Activated CD4-positive, alpha-beta T cell treated with anti-CD3 and anti-CD28 coated beads, Interleukin-2, amount 50 U/mL, for 4 hours (primary cell): ENCODE measurements around the gene KATNAL2.
"Not testable (repeated sequence)": the region's sequence is repeated elsewhere in the genome, so short reads cannot be mapped to it uniquely, and the experiment has no call there.

Experiments
- DNase-seq, 2 experiments: peaks; one replicate each; pipeline ENCODE4 v3.0.0-alpha.2; 2020

KATNAL2 gene

DNA sequence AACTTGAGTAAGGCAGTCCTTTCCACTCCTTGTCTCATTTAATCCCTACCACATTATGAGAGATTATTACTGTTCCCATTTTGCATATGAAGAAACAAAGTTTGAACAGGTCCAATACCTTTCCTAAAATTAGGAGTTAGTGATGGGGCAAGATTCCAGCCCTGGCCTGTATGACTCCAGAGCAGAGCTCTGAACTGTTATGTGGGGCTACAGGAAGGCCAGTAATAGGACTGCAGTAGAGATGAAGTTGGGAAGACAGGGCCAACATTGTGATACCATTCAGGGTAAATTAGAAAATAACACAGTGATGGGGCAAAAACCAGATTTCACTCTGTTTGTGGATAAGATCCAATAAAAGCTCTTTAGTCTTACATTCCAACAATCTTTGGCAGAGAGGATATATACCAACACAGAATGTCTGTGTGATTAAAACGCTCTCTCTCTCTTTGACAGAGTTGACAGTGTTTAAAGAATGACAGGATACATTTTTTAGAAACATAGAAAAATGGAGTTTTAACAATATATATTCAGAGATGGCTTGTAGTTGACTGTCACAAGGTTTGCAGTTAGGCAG lies 22.7 kb downstream of the KATNAL2 start:
- no peak for DNase-seq

GRCh38 chr18:46942646-46943045 lies 25.2 kb downstream of the KATNAL2 start:
- no peak for DNase-seq

DNA sequence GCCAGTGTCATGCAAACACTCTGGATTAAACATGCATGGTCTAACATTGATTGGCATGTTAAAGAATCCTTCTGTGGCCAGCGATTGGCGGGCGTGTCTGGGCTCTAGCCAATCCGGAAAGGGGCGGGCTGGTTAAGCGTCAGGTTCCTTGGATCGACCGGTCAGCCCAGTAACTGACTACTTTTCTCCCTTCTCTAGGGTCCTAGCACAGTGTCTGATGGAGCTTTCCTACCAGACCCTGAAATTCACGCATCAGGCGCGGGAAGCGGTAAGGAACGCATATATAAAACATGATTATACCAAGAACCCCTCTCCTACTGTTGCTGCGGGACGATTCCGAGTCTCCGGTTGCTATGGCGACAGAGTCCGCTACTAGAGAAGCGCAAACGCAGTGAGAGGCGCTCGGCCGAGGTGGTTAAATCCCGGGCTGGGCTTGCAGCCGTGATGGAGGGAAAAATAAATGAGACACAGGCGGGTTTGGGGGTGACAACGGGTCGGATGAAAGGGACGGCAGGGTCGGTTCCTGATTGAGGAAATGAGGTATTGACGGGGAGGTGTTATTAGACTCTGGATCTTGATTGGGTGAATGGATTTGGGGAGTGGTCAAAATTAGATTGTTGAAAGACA lies 29.4 kb downstream of the KATNAL2 start:
- DNase-seq, result peak; percentile 9 to 15

DNA sequence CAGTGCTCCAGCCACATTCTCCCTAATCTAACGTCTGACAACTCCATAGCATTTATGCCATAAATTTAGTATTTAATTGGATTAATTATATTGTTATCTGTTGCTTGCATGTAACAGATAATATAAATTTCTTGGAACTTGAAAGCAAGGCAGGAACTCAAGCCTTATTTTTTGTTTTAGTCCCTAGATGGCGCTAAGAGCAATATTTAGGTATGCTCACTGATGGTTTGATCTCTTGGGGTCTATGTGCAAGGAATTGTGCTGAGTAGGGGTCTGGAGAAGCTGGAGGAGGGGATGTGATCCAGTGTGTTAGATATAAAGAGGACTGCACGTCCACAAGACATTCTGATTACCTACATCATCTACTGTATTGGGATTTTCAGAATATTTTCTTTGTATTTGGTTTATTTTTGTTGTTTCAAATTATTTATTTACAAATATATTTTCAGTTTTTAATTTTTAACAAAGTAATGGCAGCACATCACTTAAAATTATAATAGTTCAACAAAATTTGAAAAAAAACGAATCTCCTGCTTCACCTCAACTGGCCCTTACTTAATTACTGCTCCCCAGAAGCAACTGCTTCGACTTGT lies 32.8 kb downstream of the KATNAL2 start:
- DNase-seq, result no peak

GRCh38 chr18:46953195-46953594 lies 35.8 kb downstream of the KATNAL2 start:
- no peak for DNase-seq

- DNase-seq, result no peak
Observed at GRCh38 chr18:46958209-46958608, 40.8 kb downstream of the KATNAL2 start.

DNA sequence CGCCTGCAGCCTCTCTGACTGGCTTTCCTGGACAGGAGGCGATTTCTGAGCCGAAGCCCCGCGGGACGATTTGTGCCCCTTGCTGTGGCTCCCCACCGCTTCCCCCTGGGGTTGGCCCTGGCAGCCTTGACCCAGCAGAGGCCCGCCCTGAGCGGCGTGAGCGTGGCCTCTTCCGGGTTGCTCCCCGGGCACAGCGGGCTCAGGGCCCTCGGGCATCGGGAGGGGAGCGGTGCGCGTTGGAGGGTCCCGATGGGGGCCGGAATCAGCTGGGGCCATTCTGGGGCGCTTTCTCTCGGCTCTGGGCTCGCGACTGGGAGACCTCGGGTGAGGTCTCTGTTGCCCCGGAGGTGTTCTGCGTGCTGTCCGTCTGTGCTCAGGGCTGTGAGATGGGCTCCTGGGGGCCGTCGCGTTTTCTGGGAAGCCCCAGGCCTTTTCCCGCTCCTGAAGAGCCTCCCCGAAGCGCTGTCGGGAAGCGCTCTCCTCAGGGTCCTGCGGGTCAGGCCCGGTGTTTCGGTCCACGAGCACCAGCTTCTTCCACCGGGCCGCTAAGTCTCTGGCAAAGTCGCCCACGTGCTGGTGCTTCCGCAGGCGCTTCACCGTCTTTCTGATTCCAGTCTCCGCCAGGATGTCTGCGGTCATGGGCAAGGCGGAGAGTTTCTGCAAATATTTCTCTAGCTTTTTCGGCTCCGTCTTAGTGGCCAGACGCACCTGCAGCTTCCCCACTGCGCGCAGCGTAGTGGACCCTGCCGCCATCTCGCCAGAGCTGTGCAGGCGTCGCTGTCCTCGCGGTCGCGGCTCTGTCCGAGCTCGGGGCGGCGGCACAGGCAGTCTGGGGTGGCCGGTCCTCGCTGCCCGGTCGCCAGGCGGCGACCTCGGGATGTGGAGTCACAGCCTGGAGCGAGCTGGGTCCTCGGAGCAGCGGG lies 46.5 kb downstream of the KATNAL2 start:
- DNase-seq, result not testable (repeated sequence)

DNA sequence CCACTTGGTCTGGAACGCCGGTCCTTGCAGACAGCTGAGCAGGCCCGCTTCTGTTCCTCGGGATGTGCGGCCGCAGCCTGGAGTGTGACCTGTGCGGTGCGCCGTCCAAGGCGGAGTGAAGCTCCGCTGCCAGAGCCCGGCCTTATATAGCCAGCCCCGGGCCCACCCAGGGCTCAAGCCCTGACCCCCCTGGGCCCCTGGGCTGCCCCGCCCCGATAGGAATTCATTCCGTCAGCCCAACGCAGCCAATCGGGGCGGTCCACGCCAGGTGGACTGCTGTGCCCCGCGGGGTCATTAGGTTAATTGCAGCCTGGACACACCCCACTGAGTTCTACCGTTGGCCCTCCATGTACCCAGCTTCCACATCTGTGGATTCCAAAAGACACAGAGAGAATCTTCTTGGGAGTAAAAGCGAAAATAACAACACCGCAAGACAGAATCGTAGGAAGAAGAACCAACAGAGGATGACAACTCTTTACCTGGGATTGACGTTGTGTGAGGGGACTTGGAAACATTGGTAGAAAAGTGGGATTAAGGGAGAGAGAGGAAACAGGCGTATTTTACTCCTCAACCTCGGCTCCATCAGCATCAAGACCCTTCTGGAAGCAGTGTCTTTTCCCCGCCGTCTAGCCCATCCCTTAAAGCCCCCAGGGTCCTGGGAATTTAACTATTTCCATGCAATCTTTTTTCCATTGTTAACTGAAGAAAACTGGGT lies 47.3 kb downstream of the KATNAL2 start:
- DNase-seq, result not testable (repeated sequence)

DNA sequence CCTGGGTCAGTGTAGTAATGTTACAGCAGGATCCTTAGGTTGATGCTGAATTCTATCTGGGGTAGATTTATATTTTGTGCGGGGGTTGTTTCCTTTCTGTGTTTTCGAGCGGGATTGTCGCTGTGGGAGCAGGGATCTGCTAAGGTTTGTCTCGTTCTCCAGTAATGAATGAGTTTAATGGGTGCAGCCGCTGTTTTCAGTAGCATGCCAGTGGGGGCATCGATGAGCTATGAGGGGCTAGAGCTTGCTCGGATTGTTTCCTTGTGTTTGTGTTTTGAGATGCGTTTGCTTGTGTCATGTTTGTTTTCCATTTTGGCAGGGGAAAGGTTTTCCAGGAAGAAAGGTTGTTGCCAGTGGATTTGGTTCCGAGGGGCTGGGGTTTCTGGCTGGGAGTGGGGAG lies 48.9 kb downstream of the KATNAL2 start:
- not testable (repeated sequence) for DNase-seq

DNA sequence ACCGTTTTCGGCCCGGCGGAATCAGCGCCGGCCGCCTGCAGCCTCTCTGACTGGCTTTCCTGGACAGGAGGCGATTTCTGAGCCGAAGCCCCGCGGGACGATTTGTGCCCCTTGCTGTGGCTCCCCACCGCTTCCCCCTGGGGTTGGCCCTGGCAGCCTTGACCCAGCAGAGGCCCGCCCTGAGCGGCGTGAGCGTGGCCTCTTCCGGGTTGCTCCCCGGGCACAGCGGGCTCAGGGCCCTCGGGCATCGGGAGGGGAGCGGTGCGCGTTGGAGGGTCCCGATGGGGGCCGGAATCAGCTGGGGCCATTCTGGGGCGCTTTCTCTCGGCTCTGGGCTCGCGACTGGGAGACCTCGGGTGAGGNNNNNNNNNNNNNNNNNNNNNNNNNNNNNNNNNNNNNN lies 52.1 kb downstream of the KATNAL2 start:
- DNase-seq, result not testable (repeated sequence)

GRCh38 chr18:47019870-47020269 lies 102.5 kb downstream of the KATNAL2 start:
- not testable (repeated sequence) for DNase-seq

DNA sequence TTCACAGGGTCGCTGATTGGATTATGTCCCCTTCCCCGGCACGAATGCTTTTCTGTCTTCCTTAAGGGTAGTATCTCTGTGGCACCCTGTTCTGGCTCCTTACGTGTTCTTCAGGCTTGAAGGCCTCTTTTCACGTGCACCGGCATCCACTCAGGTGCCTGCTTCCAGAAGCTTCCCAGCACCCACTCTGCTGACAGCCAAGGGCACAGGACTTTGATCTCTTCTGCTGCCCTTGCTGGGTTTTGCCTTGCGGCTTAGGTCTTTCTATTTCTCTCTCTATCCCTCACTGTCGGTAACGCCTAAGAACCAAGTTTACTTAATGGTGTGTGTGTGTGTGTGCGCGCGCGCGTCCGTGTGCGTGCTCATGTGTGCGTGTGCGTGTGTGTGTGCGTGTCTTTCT lies 103.4 kb downstream of the KATNAL2 start:
- not testable (repeated sequence) for DNase-seq

GRCh38 chr18:47022821-47023220 lies 105.4 kb downstream of the KATNAL2 start:
- not testable (repeated sequence) for DNase-seq

- not testable (repeated sequence) for DNase-seq
Observed at GRCh38 chr18:47023769-47024465, 106.5 kb downstream of the KATNAL2 start.

DNA sequence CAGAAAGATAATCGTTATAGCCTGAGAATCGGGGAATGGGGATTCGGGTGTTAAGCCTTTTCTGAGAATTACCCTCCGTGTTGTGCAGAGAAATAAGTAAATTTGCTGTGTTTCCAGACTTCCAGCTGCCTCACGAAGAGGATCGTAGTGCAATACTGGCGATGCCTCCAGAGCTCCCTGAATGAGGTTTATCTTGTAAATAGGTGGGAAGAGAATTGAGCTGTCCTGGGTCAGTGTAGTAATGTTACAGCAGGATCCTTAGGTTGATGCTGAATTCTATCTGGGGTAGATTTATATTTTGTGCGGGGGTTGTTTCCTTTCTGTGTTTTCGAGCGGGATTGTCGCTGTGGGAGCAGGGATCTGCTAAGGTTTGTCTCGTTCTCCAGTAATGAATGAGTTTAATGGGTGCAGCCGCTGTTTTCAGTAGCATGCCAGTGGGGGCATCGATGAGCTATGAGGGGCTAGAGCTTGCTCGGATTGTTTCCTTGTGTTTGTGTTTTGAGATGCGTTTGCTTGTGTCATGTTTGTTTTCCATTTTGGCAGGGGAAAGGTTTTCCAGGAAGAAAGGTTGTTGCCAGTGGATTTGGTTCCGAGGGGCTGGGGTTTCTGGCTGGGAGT lies 108.3 kb downstream of the KATNAL2 start:
- not testable (repeated sequence) for DNase-seq

DNA sequence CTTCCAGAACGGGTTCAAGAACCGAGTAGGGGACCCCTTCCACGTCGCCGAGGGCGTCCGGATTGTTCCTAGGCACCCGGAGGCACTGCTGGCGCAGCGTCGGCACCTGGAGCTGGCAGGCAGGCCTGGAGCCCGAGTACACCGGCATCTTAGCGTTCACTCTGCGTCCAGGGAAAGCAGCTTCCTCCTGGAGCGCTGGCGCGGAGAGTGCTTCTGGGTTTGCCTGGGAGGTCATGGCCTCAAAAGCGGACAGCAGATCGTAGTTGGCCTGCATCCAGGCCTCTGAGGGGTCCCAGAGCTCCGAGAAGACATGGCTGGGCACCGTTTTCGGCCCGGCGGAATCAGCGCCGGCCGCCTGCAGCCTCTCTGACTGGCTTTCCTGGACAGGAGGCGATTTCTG lies 111.3 kb downstream of the KATNAL2 start:
- DNase-seq, result not testable (repeated sequence)

DNA sequence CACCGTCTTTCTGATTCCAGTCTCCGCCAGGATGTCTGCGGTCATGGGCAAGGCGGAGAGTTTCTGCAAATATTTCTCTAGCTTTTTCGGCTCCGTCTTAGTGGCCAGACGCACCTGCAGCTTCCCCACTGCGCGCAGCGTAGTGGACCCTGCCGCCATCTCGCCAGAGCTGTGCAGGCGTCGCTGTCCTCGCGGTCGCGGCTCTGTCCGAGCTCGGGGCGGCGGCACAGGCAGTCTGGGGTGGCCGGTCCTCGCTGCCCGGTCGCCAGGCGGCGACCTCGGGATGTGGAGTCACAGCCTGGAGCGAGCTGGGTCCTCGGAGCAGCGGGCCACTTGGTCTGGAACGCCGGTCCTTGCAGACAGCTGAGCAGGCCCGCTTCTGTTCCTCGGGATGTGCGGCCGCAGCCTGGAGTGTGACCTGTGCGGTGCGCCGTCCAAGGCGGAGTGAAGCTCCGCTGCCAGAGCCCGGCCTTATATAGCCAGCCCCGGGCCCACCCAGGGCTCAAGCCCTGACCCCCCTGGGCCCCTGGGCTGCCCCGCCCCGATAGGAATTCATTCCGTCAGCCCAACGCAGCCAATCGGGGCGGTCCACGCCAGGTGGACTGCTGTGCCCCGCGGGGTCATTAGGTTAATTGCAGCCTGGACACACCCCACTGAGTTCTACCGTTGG lies 112.4 kb downstream of the KATNAL2 start:
- DNase-seq, result not testable (repeated sequence)

GRCh38 chr18:47030887-47031286 lies 113.5 kb downstream of the KATNAL2 start:
- DNase-seq, result not testable (repeated sequence)

DNA sequence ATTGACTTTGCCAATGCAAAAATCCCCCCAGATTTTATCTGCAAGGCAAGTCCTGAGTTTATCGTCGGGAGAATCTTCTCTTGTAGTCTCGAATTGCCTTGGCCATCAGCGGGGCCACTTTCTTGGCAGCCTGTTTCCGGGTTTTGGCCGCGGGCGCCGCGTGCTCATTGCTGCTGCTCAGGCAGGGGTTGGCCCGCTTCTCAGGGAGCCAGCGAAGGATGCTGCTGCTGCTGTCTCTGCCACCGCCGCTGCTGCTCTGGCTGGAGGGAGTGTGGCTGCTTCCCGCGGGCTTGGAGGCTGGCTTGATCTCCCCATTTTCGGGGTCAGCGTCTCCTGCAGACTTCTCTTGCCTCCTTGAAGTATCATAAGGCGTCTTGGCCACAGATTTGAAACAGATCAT lies 115.5 kb downstream of the KATNAL2 start:
- no peak for DNase-seq

GRCh38 chr18:47034591-47034990 lies 117.2 kb downstream of the KATNAL2 start:
- DNase-seq, result not testable (repeated sequence)

- no peak for DNase-seq
Observed at GRCh38 chr18:47035156-47035671, 117.8 kb downstream of the KATNAL2 start, which contains the start of gene ELOA2. Gene ELOA2, minus strand, starts transcription at chr18:47035621. Its CDS starts 357 bp downstream, at chr18:47035264.
